HCEC 1CT (cell line): ENCODE measurements around the gene TBC1D16.
"Not testable (repeated sequence)": the region's sequence is repeated elsewhere in the genome, so short reads cannot be mapped to it uniquely, and the experiment has no call there.

Experiments
- DNase-seq: peaks from one replicate; pipeline ENCODE4 v3.0.0-alpha.2; 2017

Gene TBC1D16

DNA sequence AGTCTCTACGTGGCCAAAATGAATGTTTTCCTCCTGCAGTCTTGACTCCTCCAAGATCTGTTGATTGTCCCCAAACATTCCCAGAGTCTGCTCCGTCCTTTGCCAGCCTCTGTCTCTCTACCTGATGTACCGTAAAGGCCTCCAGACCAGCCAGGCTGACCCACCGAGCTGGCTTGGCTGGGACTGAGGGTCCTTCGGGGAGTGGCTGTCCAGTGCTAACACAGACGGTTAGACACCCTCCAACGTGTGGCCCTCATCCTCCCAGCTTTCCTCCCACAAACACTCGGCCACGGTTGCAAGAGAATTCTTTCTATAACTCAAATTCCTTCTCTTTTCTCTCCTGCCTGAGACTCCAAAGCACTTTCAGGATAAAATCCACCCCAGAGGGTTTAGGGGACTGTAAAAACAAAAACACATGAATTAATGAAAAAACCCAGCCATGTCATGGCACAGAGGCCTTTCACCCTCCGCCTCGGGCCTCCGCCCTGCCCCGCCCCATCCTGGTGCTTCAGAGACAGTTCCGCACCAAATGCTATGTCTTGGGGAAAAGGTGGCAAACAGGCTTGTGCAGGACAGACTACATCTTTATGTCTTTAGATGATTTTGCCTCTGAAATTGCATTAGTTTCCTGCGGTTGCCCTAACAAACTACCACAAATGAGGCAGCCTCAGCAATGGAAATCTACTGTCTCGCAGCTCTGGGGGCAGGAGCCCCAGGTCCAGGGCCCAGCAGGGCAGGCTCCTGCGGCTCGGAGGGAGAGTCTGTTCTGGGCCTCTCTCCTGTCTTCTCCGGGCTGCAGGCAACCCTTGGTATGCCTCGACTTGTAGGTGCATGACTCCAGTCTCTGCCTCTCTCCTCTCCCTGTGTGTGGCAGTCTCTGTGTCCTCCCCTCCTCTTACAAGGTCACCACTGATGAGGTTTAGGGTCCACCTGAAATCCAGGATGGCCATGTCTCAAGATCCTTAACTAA is 124.0 kb downstream of the TBC1D16 start:
- no peak for DNase-seq

GRCh38 chr17:79910985-79911361 is 124.7 kb downstream of the TBC1D16 start:
- no peak for DNase-seq

- no peak for DNase-seq
These were observed 126.6 kb downstream of the TBC1D16 start for GRCh38 chr17:79909121-79909520.

DNA sequence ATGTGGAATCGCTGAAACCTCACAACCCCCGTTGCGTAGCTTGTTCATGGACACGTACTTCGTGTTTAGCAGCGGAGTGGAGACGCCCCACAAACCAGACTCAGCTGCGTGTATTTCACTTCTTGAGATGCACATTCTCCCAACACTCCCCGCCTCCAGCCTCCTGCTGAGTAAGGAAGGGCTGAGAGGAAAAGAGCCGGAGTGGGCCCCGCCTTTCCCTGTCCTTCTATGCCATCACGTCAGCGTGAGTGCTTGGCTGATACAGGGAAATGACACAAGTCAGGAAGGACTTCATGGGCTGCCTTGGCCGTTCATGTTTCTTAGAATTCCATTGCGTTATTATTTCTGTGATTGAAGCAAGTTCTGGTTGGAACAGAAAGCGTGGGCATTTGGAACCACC is 127.8 kb downstream of the TBC1D16 start:
- DNase-seq, result peak; percentile 3

DNA sequence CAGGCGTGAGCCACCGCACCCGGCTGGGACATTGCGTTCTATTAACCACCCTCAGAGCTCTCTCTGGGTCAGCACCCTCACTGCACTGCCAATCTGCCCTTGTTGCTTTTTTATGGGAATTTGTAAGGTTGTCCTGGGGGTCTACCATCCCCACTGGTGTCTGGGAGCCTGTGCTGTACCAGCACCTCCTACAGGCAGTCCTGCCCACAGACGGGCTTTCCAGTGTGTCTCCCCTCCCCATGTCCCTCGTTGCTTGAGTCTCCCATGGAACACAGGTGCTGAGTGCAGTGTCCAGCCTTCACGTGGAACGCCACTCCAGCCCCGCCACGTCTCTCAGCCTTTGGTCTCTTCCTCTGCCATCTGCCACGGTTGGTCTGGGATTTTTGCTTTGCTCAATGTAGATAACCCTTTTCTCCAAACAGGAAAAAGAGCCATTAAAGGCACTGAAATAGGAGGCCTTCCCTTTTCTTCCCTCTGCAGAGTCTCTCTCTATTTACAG is 128.4 kb downstream of the TBC1D16 start:
- DNase-seq, result no peak

DNA sequence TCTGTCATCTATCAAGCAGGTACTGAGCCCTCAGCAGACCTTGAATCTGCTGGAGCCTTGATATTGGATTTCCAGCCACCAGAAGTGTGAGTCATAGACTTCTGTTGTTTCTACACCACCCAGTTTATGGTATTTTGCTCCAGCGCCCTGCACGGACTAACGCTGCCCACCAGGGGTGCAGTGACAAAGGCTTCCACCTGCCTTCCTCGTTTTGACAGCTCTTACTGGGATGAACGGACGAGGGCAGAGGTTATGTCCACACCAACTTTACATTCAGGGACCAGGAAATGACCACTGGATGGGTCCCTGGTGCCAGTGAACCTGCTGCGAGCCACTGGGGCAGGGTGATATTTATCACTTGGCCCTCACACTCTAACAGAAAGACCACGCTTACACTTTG is 129.8 kb downstream of the TBC1D16 start:
- no peak for DNase-seq

- DNase-seq, result no peak
These were observed 130.8 kb downstream of the TBC1D16 start for GRCh38 chr17:79904865-79905264.

DNA sequence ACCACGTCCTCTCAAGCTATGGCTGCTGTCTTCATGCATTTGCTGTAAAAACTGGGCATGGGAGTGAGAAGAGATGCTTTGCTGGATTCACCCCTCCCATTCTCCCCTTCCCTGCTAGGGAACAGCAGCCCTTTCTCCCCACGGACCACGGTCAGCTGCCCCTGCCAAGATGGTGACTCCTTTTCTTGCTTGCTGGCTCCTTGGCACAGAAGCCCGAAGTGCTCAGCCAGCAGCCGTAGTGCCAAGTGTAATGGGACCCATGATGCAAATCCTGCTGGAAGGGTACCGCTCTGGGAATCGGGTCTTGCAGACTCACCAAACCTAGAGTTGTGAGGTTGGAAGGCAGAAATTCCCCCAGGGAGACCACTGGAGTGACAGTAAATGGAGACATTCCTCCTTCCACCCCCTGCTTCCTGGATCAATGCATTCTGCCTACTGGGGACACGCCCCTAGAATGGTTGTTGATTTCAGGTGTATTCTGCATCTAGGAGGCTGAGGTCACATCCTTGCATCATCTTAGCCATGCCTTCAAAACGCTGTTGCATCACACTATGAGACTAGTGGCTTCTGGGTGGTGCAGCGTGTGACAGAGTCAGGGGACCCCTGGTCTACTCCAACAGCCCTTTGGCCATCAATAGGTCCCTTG is 133.4 kb downstream of the TBC1D16 start:
- no peak for DNase-seq

DNA sequence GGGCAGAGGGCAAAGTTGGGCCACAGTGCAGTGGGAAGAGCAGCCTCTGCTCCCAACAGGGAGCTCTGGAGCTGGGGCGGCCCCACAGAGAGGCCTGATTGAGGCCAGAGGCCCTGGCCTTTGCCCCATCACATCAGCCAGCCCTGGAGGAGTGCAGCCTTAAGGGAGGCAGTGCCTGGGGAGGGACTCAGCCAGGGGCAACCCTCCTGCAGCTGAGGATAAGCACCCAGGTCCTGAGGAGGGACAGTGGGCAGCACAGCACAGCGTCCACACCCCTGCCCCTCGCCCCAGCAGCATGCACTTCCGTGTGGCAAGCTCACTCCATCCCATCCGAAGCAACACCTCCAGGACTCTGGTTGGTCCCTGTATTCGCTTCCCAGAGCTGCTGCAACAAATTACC is 134.5 kb downstream of the TBC1D16 start:
- no peak for DNase-seq

DNA sequence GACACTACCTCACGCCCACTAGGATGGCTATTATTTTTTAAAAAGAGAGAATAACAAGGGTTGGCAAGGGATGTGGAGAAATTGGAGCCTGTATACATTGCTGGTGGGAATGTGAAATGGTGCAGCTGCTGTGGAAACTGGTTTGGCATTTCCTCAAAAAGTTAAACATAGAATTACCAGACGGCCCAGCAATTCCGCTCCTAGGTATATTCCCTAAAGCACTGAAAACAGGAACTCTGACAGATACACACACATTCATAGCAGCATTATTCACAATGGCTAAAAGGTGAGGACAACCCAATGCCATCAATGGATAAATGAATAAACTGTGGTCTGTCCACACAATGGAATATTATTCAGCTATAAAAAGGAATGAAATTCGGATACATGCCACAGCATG is 136.1 kb downstream of the TBC1D16 start:
- no peak for DNase-seq

GRCh38 chr17:79897243-79898063 is 138.2 kb downstream of the TBC1D16 start:
- DNase-seq, result no peak

- DNase-seq, result not testable (repeated sequence)
These were observed 142.2 kb downstream of the TBC1D16 start for GRCh38 chr17:79893457-79893856.

GRCh38 chr17:79892457-79893241 is 143.0 kb downstream of the TBC1D16 start:
- no peak for DNase-seq

- no peak for DNase-seq
These were observed 144.4 kb downstream of the TBC1D16 start for GRCh38 chr17:79891113-79891730.

DNA sequence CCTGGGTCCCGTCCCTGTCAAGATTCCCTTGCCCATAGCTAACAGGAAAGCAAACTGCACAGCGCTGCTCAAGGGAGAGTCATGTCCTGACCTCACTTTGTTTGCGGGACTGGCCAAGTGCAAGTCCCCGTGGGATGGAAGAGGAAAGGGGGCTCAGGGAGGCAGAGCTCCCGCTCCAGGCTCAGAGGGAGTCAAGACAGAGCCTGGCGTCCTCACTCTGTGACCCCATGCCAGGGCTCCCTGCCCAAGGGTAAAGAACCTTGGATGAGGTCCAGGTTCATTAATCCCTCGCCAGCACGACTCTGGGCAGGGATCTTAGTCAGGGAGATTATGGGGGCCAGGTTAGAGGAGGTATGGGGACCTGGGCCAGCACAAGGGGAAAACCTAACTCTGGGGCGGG is 145.0 kb downstream of the TBC1D16 start:
- DNase-seq, result no peak

DNA sequence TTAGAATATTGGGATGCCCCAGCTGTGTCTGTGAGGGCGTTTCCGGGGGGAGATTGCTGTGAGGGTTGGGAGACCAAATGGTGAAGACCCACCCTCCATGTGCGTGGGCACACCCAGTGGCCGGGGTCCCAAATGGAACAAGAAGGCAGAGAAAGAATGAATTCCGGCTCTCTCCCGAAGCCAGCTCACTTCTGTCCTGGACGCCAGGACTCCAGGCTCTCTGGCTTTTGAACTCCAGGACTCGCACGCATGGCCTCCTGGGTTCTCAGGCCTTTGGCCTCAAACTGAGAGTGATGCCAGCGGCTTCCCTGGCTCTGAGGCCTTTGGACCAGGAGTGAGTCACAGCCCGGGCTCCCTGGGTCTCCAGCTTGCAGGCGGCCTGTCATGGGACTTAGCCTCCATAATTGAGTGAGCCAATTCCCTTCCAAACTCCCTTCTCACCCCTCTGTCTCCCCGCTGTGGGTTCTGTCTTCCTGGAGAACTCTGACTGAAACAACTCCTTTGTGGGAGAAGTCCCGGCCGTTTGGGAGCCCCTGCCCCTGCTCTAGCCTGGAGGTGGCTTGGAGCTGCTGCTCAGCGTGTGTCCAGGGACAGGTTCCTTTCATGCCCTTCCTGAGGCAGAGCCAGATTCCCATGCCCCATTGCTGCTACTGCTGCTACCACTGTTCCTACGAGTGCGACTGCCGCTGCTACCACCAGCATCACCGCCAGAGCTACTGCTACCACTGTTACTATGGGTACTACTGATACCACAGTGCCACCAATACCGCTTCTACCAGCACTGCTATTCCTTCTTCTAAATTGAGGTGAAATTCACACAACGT is 146.6 kb downstream of the TBC1D16 start:
- DNase-seq, result no peak

GRCh38 chr17:79888009-79888540 is 147.6 kb downstream of the TBC1D16 start:
- DNase-seq, result no peak

DNA sequence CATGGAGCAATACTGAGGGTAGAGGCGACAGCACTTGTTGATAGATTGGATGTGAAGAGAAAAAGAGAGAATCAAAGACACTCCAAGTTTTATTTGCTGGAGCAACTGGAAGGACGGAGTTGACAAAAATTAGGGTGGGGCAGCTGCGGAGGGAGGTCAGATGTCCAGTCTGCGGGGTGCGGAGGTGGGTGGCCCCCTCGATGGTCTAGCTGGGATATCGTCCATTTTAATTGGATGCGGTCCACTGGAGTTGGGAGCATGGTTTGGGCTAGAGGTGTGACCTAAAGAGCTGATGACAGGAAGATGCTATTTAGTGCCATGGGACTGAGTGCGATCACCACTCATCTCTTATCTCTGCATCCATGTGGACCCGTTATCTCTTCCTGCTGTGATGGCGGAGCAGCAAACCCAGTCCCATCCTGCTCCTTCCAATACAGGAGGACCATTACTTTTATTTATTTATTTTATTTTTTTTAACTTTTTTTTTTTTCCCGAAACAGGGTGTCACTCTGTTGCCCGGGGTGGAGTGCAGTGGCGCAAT is 148.2 kb downstream of the TBC1D16 start:
- DNase-seq, result no peak

- no peak for DNase-seq
These were observed 152.5 kb downstream of the TBC1D16 start for GRCh38 chr17:79883202-79883601.
